CD4-positive, CD25-positive, alpha-beta regulatory T cell (primary cell): ENCODE results near the gene CACYBP. TPM values are rescaled to one million over a fixed set of nuclear protein-coding genes. Genes with fewer than 3 reads are reported as not detected.

ENCODE experiments used
- ATAC-seq, 2 donors: fragments of 150-1000 bp; cut with Tn5 transposase; one replicate each; pipeline ENCODE4 v1.10.0; 2021; ENCODE audit warnings: low read depth in 2 of 2, moderate number of reproducible peaks in 2 of 2, moderate library complexity in 1 of 2
- DNase-seq, 3 donors: peaks; one replicate each; pipeline versions ENCODE4 v3.0.0 to v3.0.0-alpha.2; 2012 to 2022; ENCODE audit warnings: mixed read lengths in 1 of 3
- H3K27ac ChIP-seq: one replicate; pipeline ENCODE4 v1.7.0; 2013; ENCODE audit warnings: mild to moderate bottlenecking, low read length; ENCODE audit not compliant: insufficient read depth, poor library complexity, severe bottlenecking
- H3K27me3 ChIP-seq: one replicate; pipeline ENCODE4 v1.7.0; 2013; ENCODE audit warnings: low read length; ENCODE audit not compliant: control insufficient read depth, insufficient read depth
- H3K36me3 ChIP-seq: one replicate; pipeline ENCODE4 v1.7.0; 2013; ENCODE audit warnings: mild to moderate bottlenecking, low read length, moderate library complexity; ENCODE audit not compliant: control insufficient read depth, insufficient read depth
- H3K4me1 ChIP-seq: 2 replicates; pipeline ENCODE4 v1.7.0; 2013; ENCODE audit warnings: mild to moderate bottlenecking, low read length; ENCODE audit not compliant: insufficient read depth, control insufficient read depth, poor library complexity, severe bottlenecking
- H3K4me3 ChIP-seq: one replicate; pipeline ENCODE4 v1.7.0; 2013; ENCODE audit warnings: low read depth, mild to moderate bottlenecking, low read length, moderate library complexity
- H3K9me3 ChIP-seq, 2 experiments: 1 replicate in 1 of 2; 2 replicates in 1 of 2; pipeline ENCODE4 v1.7.0; 2013; ENCODE audit warnings: low read length in 2 of 2, mild to moderate bottlenecking in 1 of 2, moderate library complexity in 1 of 2; ENCODE audit not compliant: control insufficient read depth in 2 of 2
- H3K27ac Mint-ChIP-seq, 3 donors: one replicate each; pipeline ENCODE4 v1.8.0; 2020 to 2022; ENCODE audit warnings: mild to moderate bottlenecking in 3 of 3, mixed read lengths in 3 of 3, moderate library complexity in 2 of 3
- H3K27me3 Mint-ChIP-seq: one replicate; pipeline ENCODE4 v1.8.0; 2022; ENCODE audit warnings: mild to moderate bottlenecking, mixed read lengths
- H3K36me3 Mint-ChIP-seq: one replicate; pipeline ENCODE4 v1.8.0; 2020; ENCODE audit warnings: mixed read lengths
- H3K4me1 Mint-ChIP-seq, 4 donors: one replicate each; pipeline ENCODE4 v1.8.0; 2020 to 2022; ENCODE audit warnings: mixed read lengths in 4 of 4, mild to moderate bottlenecking in 1 of 4
- H3K4me3 Mint-ChIP-seq, 4 donors: one replicate each; pipeline ENCODE4 v1.8.0; 2020 to 2022; ENCODE audit warnings: mild to moderate bottlenecking in 4 of 4, mixed read lengths in 4 of 4, moderate library complexity in 3 of 4
- H3K9me3 Mint-ChIP-seq, 7 donors: one replicate each; pipeline ENCODE4 v1.8.0; 2020 to 2022; ENCODE audit warnings: mixed read lengths in 7 of 7, mild to moderate bottlenecking in 3 of 7, moderate library complexity in 2 of 7
- polyA plus RNA-seq, 4 donors: library from polyadenylated mRNA; unstranded; fragments of 300-500 nt; fragmentation: Illumina TruSeq; gene quantifications; one replicate each; pipeline ENCODE4 v1.2.3, GENCODE V29; 2021
- total RNA-seq: library from RNA; stranded (reverse); gene quantifications from one replicate; pipeline ENCODE4 v1.2.3, GENCODE V29; 2022

The CACYBP gene
- total RNA-seq: 88.1 TPM
- 100 to 1,000 TPM; 153 to 217 (median 186) TPM for polyA plus RNA-seq

GRCh38 chr1:174999936-175000696 lies at the start of gene CACYBP:
TSS of gene CACYBP (plus strand) at chr1:174999947. CDS start at chr1:175000181, 234 bp downstream.
- DNase-seq: peak in 1 of 3 donors; percentile 65
- H3K36me3 Mint-ChIP-seq: peaks cover 4% of the 10 kb centered on the region
- no peak for ATAC-seq
- no peaks in the 10 kb centered on the region for H3K27me3 ChIP-seq
- H3K4me1 ChIP-seq: peaks cover 50% of the 10 kb centered on the region
- peaks cover 1 to 54% (median 34%) of the 10 kb centered on the region in 4 donors for H3K4me1 Mint-ChIP-seq
- peak within 1 kb of the TSS in 1 of 3 donors; percentile 96 for H3K27ac Mint-ChIP-seq
- H3K36me3 ChIP-seq: peaks cover 7% of the 10 kb centered on the region
- H3K4me3 ChIP-seq: peak within 1 kb of the TSS; percentile 98
- H3K27me3 Mint-ChIP-seq: no peaks in the 10 kb centered on the region
- H3K27ac ChIP-seq: peak within 1 kb of the TSS; percentile 99
- no peak within 1 kb of the TSS for H3K4me3 Mint-ChIP-seq
- H3K9me3 ChIP-seq: no peaks in the 10 kb centered on the region
- H3K9me3 Mint-ChIP-seq: no peaks in the 10 kb centered on the region

- Histone ChIP-seq H3K4me1 (peaks cover 6% of the 10 kb centered on the region), H3K27ac (no peak overlapping the region), H3K27me3 (no peaks in the 10 kb centered on the region), H3K36me3 (peaks cover under 1% of the 10 kb centered on the region), H3K9me3 (no peaks in the 10 kb centered on the region), H3K4me3 (no peak overlapping the region)
- ATAC-seq (no peak), DNase-seq (no peak)
- H3K27ac Mint-ChIP-seq: peak overlapping the region; percentile 1 to 68 (median 65)
- no peaks in the 10 kb centered on the region for H3K9me3 Mint-ChIP-seq
- H3K4me1 Mint-ChIP-seq: peaks cover 20 to 41% (median 27%) of the 10 kb centered on the region in 4 donors
- H3K4me3 Mint-ChIP-seq: no peak overlapping the region
- H3K27me3 Mint-ChIP-seq: no peaks in the 10 kb centered on the region
- peaks cover 9% of the 10 kb centered on the region for H3K36me3 Mint-ChIP-seq
Observed at GRCh38 chr1:174953285-174954072, 46.3 kb upstream of the CACYBP start.

- DNase-seq: no peak
- H3K27ac Mint-ChIP-seq: peak overlapping the region; percentile 65 to 91 (median 68)
- H3K9me3 Mint-ChIP-seq: no peaks in the 10 kb centered on the region
- no peak for ATAC-seq
- H3K36me3 ChIP-seq: peaks cover 6% of the 10 kb centered on the region
- H3K27me3 ChIP-seq: no peaks in the 10 kb centered on the region
- H3K9me3 ChIP-seq: no peaks in the 10 kb centered on the region
- H3K4me1 ChIP-seq: peaks cover 6% of the 10 kb centered on the region
- H3K27me3 Mint-ChIP-seq: no peaks in the 10 kb centered on the region
- no peak overlapping the region for H3K4me3 Mint-ChIP-seq
- peaks cover 23 to 47% (median 32%) of the 10 kb centered on the region in 4 donors for H3K4me1 Mint-ChIP-seq
- no peak overlapping the region for H3K4me3 ChIP-seq
- H3K36me3 Mint-ChIP-seq: peaks cover 9% of the 10 kb centered on the region
- no peak overlapping the region for H3K27ac ChIP-seq
Observed at GRCh38 chr1:174954073-174954460, 45.7 kb upstream of the CACYBP start.

- H3K27ac ChIP-seq: no peak overlapping the region
- H3K27ac Mint-ChIP-seq: peak overlapping the region; percentile 63 to 68 (median 65)
Observed at GRCh38 chr1:174954671-174955669, 44.8 kb upstream of the CACYBP start.

GRCh38 chr1:174956086-174956485 lies 43.7 kb upstream of the CACYBP start:
- peaks cover 6% of the 10 kb centered on the region for H3K4me1 ChIP-seq
- no peak for DNase-seq
- no peaks in the 10 kb centered on the region for H3K27me3 ChIP-seq
- ATAC-seq: no peak
- peak overlapping the region in 1 of 3 donors; percentile 42 for H3K27ac Mint-ChIP-seq
- H3K9me3 Mint-ChIP-seq: no peaks in the 10 kb centered on the region
- H3K36me3 ChIP-seq: peaks cover 6% of the 10 kb centered on the region
- no peaks in the 10 kb centered on the region for H3K9me3 ChIP-seq
- no peak overlapping the region for H3K4me3 ChIP-seq
- peaks cover 9% of the 10 kb centered on the region for H3K36me3 Mint-ChIP-seq
- H3K4me1 Mint-ChIP-seq: peaks cover 24 to 57% (median 39%) of the 10 kb centered on the region in 4 donors
- H3K27ac ChIP-seq: no peak overlapping the region
- no peak overlapping the region for H3K4me3 Mint-ChIP-seq
- H3K27me3 Mint-ChIP-seq: no peaks in the 10 kb centered on the region

More at GRCh38 chr1:174954671-174955669, 44.8 kb upstream of the CACYBP start:
- Histone ChIP-seq H3K9me3 (no peaks in the 10 kb centered on the region), H3K27me3 (no peaks in the 10 kb centered on the region), H3K4me1 (peaks cover 6% of the 10 kb centered on the region), H3K36me3 (peaks cover 6% of the 10 kb centered on the region), H3K4me3 (no peak overlapping the region)
- ATAC-seq (peak in 1 of 2 donors; percentile 34), DNase-seq (no peak)
- peaks cover 9% of the 10 kb centered on the region for H3K36me3 Mint-ChIP-seq
- no peaks in the 10 kb centered on the region for H3K27me3 Mint-ChIP-seq
- H3K4me1 Mint-ChIP-seq: peaks cover 28 to 51% (median 33%) of the 10 kb centered on the region in 4 donors
- H3K9me3 Mint-ChIP-seq: no peaks in the 10 kb centered on the region
- H3K4me3 Mint-ChIP-seq: no peak overlapping the region

- Histone ChIP-seq H3K27ac (no peak overlapping the region), H3K4me3 (no peak overlapping the region), H3K4me1 (peaks cover 6% of the 10 kb centered on the region), H3K36me3 (peaks cover 6% of the 10 kb centered on the region), H3K9me3 (no peaks in the 10 kb centered on the region), H3K27me3 (no peaks in the 10 kb centered on the region)
- ATAC-seq (no peak), DNase-seq (no peak)
- no peaks in the 10 kb centered on the region for H3K9me3 Mint-ChIP-seq
- peak overlapping the region in 1 of 4 donors; percentile 41 for H3K4me3 Mint-ChIP-seq
- no peaks in the 10 kb centered on the region for H3K27me3 Mint-ChIP-seq
- peaks cover 24 to 54% (median 39%) of the 10 kb centered on the region in 4 donors for H3K4me1 Mint-ChIP-seq
- H3K27ac Mint-ChIP-seq: peak overlapping the region in 1 of 3 donors; percentile 88
- H3K36me3 Mint-ChIP-seq: peaks cover 9% of the 10 kb centered on the region
Observed at GRCh38 chr1:174956976-174957375, 42.8 kb upstream of the CACYBP start.

- no peaks in the 10 kb centered on the region for H3K27me3 ChIP-seq
- peak overlapping the region; percentile 22 to 52 (median 44) for H3K4me3 Mint-ChIP-seq
- H3K4me1 ChIP-seq: peaks cover 6% of the 10 kb centered on the region
- peaks cover 9% of the 10 kb centered on the region for H3K36me3 Mint-ChIP-seq
- H3K27me3 Mint-ChIP-seq: no peaks in the 10 kb centered on the region
- peaks cover 24 to 54% (median 39%) of the 10 kb centered on the region in 4 donors for H3K4me1 Mint-ChIP-seq
- H3K36me3 ChIP-seq: peaks cover 6% of the 10 kb centered on the region
- DNase-seq (peak in 1 of 3 donors; percentile 41), ATAC-seq (no peak)
- H3K27ac Mint-ChIP-seq: peak overlapping the region; percentile 13 to 88 (median 71)
- no peaks in the 10 kb centered on the region for H3K9me3 ChIP-seq
- H3K9me3 Mint-ChIP-seq: no peaks in the 10 kb centered on the region
- no peak overlapping the region for H3K27ac ChIP-seq
- peak overlapping the region; percentile 19 for H3K4me3 ChIP-seq
Observed at GRCh38 chr1:174957829-174958228, 41.9 kb upstream of the CACYBP start.
